ENCODE results near the gene PKMYT1.
A peak's percentile ranks its signal among the peaks of the same experiment; 100 is the strongest.

PKMYT1 gene

GRCh38 chr16:2956579-2956956, 23.7 kb downstream of the PKMYT1 start:
- Histone ChIP-seq H3K9ac (ENCODE audit: low read depth, low read length, poor library complexity, severe bottlenecking) (peak overlapping the region; percentile 55), H2AFZ (ENCODE audit: low read length) (peak overlapping the region; percentile 57; the same call in 1 of the 2 replicates), H3F3A (ENCODE audit: low read depth) (no peaks in the 10 kb centered on the region), H3K4me3 (ENCODE audit: low read length, poor library complexity, severe bottlenecking) (no peak overlapping the region), H3K4me1 (ENCODE audit: insufficient read depth, low read length, poor library complexity, severe bottlenecking) (peaks cover 4% of the 10 kb centered on the region), H3K36me3 (ENCODE audit: insufficient read depth, low read length) (no peaks in the 10 kb centered on the region), H3K9me3 (ENCODE audit: insufficient read depth, low read depth, low read length) (no peaks in the 10 kb centered on the region), H3K9me2 (replicated peaks; ENCODE audit: low read depth, low read length) (no peaks in the 10 kb centered on the region), H4K20me1 (ENCODE audit: insufficient read depth, low read length, poor library complexity, severe bottlenecking) (no peaks in the 10 kb centered on the region), H3K4me2 (ENCODE audit: low read depth, low read length, poor library complexity, severe bottlenecking) (peak overlapping the region; percentile 65), H3K27me3 (ENCODE audit: insufficient read depth, low read length, poor library complexity, severe bottlenecking) (no peaks in the 10 kb centered on the region), H3K79me2 (ENCODE audit: insufficient read depth, low read length) (no peaks in the 10 kb centered on the region)
- TF ChIP-seq EZH2phosphoT487 (IDR thresholded peaks at IDR 0.05; ENCODE audit: borderline replicate concordance) = no peak
- TF ChIP-seq CTCF (conservative IDR thresholded peaks at IDR 0.05; ENCODE audit: low read length) = no peak

- TF ChIP-seq CTCF (conservative IDR thresholded peaks at IDR 0.05; ENCODE audit: low read length) (no peak), EZH2phosphoT487 (IDR thresholded peaks at IDR 0.05; ENCODE audit: borderline replicate concordance) (no peak)
- Histone ChIP-seq H3K79me2 (ENCODE audit: insufficient read depth, low read length) (no peaks in the 10 kb centered on the region), H3K9me3 (ENCODE audit: insufficient read depth, low read depth, low read length) (no peaks in the 10 kb centered on the region), H3K4me3 (ENCODE audit: low read length, poor library complexity, severe bottlenecking) (peak overlapping the region; percentile 35), H3K4me1 (ENCODE audit: insufficient read depth, low read length, poor library complexity, severe bottlenecking) (peaks cover 4% of the 10 kb centered on the region), H2AFZ (ENCODE audit: low read length) (peak overlapping the region; percentile 57; the same call in 1 of the 2 replicates), H3K4me2 (ENCODE audit: low read depth, low read length, poor library complexity, severe bottlenecking) (peak overlapping the region; percentile 65), H3K36me3 (ENCODE audit: insufficient read depth, low read length) (no peaks in the 10 kb centered on the region), H3K27me3 (ENCODE audit: insufficient read depth, low read length, poor library complexity, severe bottlenecking) (no peaks in the 10 kb centered on the region), H3F3A (ENCODE audit: low read depth) (no peaks in the 10 kb centered on the region), H3K9me2 (replicated peaks; ENCODE audit: low read depth, low read length) (no peaks in the 10 kb centered on the region), H3K9ac (ENCODE audit: low read depth, low read length, poor library complexity, severe bottlenecking) (peak overlapping the region; percentile 55), H4K20me1 (ENCODE audit: insufficient read depth, low read length, poor library complexity, severe bottlenecking) (no peaks in the 10 kb centered on the region)
Observed at GRCh38 chr16:2955779-2956578, 24.3 kb downstream of the PKMYT1 start.

- H3K4me2 ChIP-seq (ENCODE audit: low read depth, low read length, poor library complexity, severe bottlenecking) = peak overlapping the region; percentile 65
- H3K36me3 ChIP-seq (ENCODE audit: insufficient read depth, low read length) = no peaks in the 10 kb centered on the region
- no peak overlapping the region for H2AFZ ChIP-seq (ENCODE audit: low read length)
- H4K20me1 ChIP-seq (ENCODE audit: insufficient read depth, low read length, poor library complexity, severe bottlenecking) = no peaks in the 10 kb centered on the region
- H3K4me1 ChIP-seq (ENCODE audit: insufficient read depth, low read length, poor library complexity, severe bottlenecking) = peaks cover 4% of the 10 kb centered on the region
- no peaks in the 10 kb centered on the region for H3K27me3 ChIP-seq (ENCODE audit: insufficient read depth, low read length, poor library complexity, severe bottlenecking)
- H3K9ac ChIP-seq (ENCODE audit: low read depth, low read length, poor library complexity, severe bottlenecking) = no peak overlapping the region
- H3K9me2 ChIP-seq (replicated peaks; ENCODE audit: low read depth, low read length) = no peaks in the 10 kb centered on the region
- H3K4me3 ChIP-seq (ENCODE audit: low read length, poor library complexity, severe bottlenecking) = no peak overlapping the region
- TF ChIP-seq EZH2phosphoT487 (IDR thresholded peaks at IDR 0.05; ENCODE audit: borderline replicate concordance) = no peak
- no peak for TF ChIP-seq CTCF (conservative IDR thresholded peaks at IDR 0.05; ENCODE audit: low read length)
- no peaks in the 10 kb centered on the region for H3K9me3 ChIP-seq (ENCODE audit: insufficient read depth, low read depth, low read length)
- H3F3A ChIP-seq (ENCODE audit: low read depth) = no peaks in the 10 kb centered on the region
- no peaks in the 10 kb centered on the region for H3K79me2 ChIP-seq (ENCODE audit: insufficient read depth, low read length)
Observed at GRCh38 chr16:2955438-2955778, 24.8 kb downstream of the PKMYT1 start.
